IMR-90 (cell line): ENCODE measurements around the gene RGS12. TPM values are rescaled to one million over a fixed set of nuclear protein-coding genes. Genes with fewer than 3 reads are reported as not detected.

Experiments used
- ATAC-seq: fragments of 200-7000 bp; cut with Tn5 transposase; 2 replicates; pipeline ENCODE4 v1.9.1; 2020; ENCODE audit warnings: low read depth, mild to moderate bottlenecking, moderate library complexity
- BruUV-seq: library from RNA; stranded (reverse); fragments of 400-500 nt; replicated peaks from 2 replicates; lab custom pipeline; 2021; lab: Mats Ljungman, UMichigan
- CTCF ChIA-PET: fragments of 300-600 bp; formaldehyde crosslinking; extraction: SDS; loops from one replicate; lab custom pipeline; 2021; ENCODE audit warnings: antibody characterized with exemption; lab: Yijun Ruan, JAX
- POLR2A ChIA-PET: fragments of 300-600 bp; sonication (Branson Sonifier 250); formaldehyde crosslinking; loops from one replicate; lab custom pipeline; 2022; ENCODE audit warnings: antibody characterized with exemption; ENCODE audit not compliant: unreplicated experiment; lab: Charles Lee
- DNase-seq: peaks from one replicate; pipeline ENCODE4 v3.0.0; 2013
- H2AFZ ChIP-seq: replicated peaks from 2 replicates; pipeline ENCODE3; 2013; ENCODE audit warnings: low read length, mild to moderate bottlenecking; ENCODE audit not compliant: poor library complexity
- H2AK5ac ChIP-seq: 2 replicates; pipeline ENCODE4 v1.6.1; 2013; ENCODE audit warnings: low read depth, low read length, inconsistent platforms
- H2AK9ac ChIP-seq: replicated peaks from 2 replicates; pipeline ENCODE3; 2013; ENCODE audit warnings: mild to moderate bottlenecking, low read depth, low read length, moderate library complexity; ENCODE audit not compliant: poor library complexity
- H2BK120ac ChIP-seq: 2 replicates; pipeline ENCODE4 v1.6.1; 2013; ENCODE audit warnings: low read depth, low read length, inconsistent platforms
- H2BK15ac ChIP-seq: 3 replicates; pipeline ENCODE4 v1.6.1; 2013; ENCODE audit warnings: low read depth, low read length, inconsistent platforms
- H2BK20ac ChIP-seq: 2 replicates; pipeline ENCODE4 v1.6.1; 2013; ENCODE audit warnings: low read depth, mild to moderate bottlenecking, inconsistent platforms, low read length, moderate library complexity
- H2BK5ac ChIP-seq: 2 replicates; pipeline ENCODE4 v1.6.1; 2013; ENCODE audit warnings: mild to moderate bottlenecking, low read depth, low read length, inconsistent platforms; ENCODE audit not compliant: poor library complexity, severe bottlenecking
- H3K14ac ChIP-seq: replicated peaks from 2 replicates; pipeline ENCODE4 v1.6.1; 2013; ENCODE audit warnings: low read depth, low read length, inconsistent platforms
- H3K18ac ChIP-seq: 2 replicates; pipeline ENCODE4 v1.6.1; 2013; ENCODE audit warnings: low read depth, low read length, control low read depth
- H3K23ac ChIP-seq: 2 replicates; pipeline ENCODE4 v1.6.1; 2013; ENCODE audit warnings: low read depth, low read length, inconsistent platforms
- H3K27ac ChIP-seq: 2 replicates; pipeline ENCODE4 v1.5.1; 2013; ENCODE audit warnings: mild to moderate bottlenecking, control low read depth, low read length; ENCODE audit not compliant: insufficient read depth
- H3K27me3 ChIP-seq: 2 replicates; pipeline ENCODE4 v1.6.1; 2013; ENCODE audit warnings: low read length; ENCODE audit not compliant: control insufficient read depth, insufficient read depth
- H3K36me3 ChIP-seq: 2 replicates; pipeline ENCODE4 v1.6.1; 2013; ENCODE audit warnings: low read length, mixed read lengths; ENCODE audit not compliant: control insufficient read depth, insufficient read depth
- H3K4ac ChIP-seq: 2 replicates; pipeline ENCODE4 v1.6.1; 2013; ENCODE audit warnings: low read depth, low read length, inconsistent platforms
- H3K4me1 ChIP-seq: 2 replicates; pipeline ENCODE4 v1.6.1; 2013; ENCODE audit warnings: low read length, mixed read lengths; ENCODE audit not compliant: control insufficient read depth, insufficient read depth
- H3K4me2 ChIP-seq: 2 replicates; pipeline ENCODE4 v1.6.1; 2013; ENCODE audit warnings: low read depth, mild to moderate bottlenecking, control low read depth, low read length, moderate library complexity
- H3K4me3 ChIP-seq: 2 replicates; pipeline ENCODE4 v1.5.1; 2013; ENCODE audit warnings: low read depth, mild to moderate bottlenecking, control low read depth, low read length, moderate library complexity; ENCODE audit not compliant: insufficient read depth
- H3K56ac ChIP-seq: 2 replicates; pipeline ENCODE4 v1.6.1; 2013; ENCODE audit warnings: low read length, inconsistent platforms; ENCODE audit not compliant: insufficient read depth; ENCODE audit errors: extremely low read depth
- H3K79me1 ChIP-seq, 2 experiments: 2 replicates each; pipeline ENCODE4 v1.6.1; 2013; ENCODE audit warnings: low read length in 2 of 2, inconsistent platforms in 1 of 2, low read depth in 1 of 2
- H3K9ac ChIP-seq: 2 replicates; pipeline ENCODE4 v1.6.1; 2013; ENCODE audit warnings: low read depth, low read length, control low read depth
- H3K9me1 ChIP-seq: 2 replicates; pipeline ENCODE4 v1.6.1; 2013; ENCODE audit warnings: low read length, inconsistent platforms; ENCODE audit not compliant: insufficient read depth
- H3K9me3 ChIP-seq: 2 replicates; pipeline ENCODE4 v1.6.1; 2013; ENCODE audit warnings: low read length; ENCODE audit not compliant: control insufficient read depth, insufficient read depth
- H4K20me1 ChIP-seq: 2 replicates; pipeline ENCODE4 v1.6.1; 2013; ENCODE audit warnings: low read length, inconsistent platforms; ENCODE audit not compliant: insufficient read depth
- H4K5ac ChIP-seq: 2 replicates; pipeline ENCODE4 v1.6.1; 2013; ENCODE audit warnings: mild to moderate bottlenecking, low read depth, low read length, control low read depth
- H4K8ac ChIP-seq, 2 experiments: 2 replicates each; pipeline ENCODE4 v1.6.1; 2013; ENCODE audit warnings: low read depth in 2 of 2, low read length in 2 of 2, control low read depth in 1 of 2, inconsistent platforms in 1 of 2
- H4K91ac ChIP-seq: 2 replicates; pipeline ENCODE4 v1.6.1; 2013; ENCODE audit warnings: low read depth, low read length, inconsistent platforms; ENCODE audit not compliant: insufficient read depth
- CHD1 ChIP-seq: IDR thresholded peaks from 2 replicates; pipeline ENCODE4 v1.6.1; 2012; ENCODE audit warnings: low read depth, low read length, improper control_type of control experiment
- POLR2A ChIP-seq: IDR thresholded peaks from 2 replicates; pipeline ENCODE4 v1.6.1; 2012; ENCODE audit warnings: mild to moderate bottlenecking, low read depth, low read length
- RAD21 ChIP-seq: IDR thresholded peaks from 2 replicates; pipeline ENCODE4 v1.6.1; 2012; ENCODE audit warnings: low read length, improper control_type of control experiment
- RCOR1 ChIP-seq: IDR thresholded peaks from 2 replicates; pipeline ENCODE4 v1.6.1; 2012; ENCODE audit warnings: mild to moderate bottlenecking, low read length, improper control_type of control experiment; ENCODE audit not compliant: insufficient replicate concordance
- WGBS, 2 experiments: methylation state at CpG; one replicate each; pipeline versions ENCODE4 v1.1.5 to v1.1.7; 2013; ENCODE audit warnings: missing lambda C conversion rate in 2 of 2; ENCODE audit not compliant: insufficient read length in 1 of 2; ENCODE audit errors: extremely low coverage in 2 of 2; 5-methylcytosine and 5-hydroxymethylcytosine counted together
- dilution Hi-C: fragments of 300-500 bp; cut with HindIII; formaldehyde crosslinking; loops from one replicate; pipeline ENCODE4 v1.14.3; 2018; ENCODE audit warnings: low sequenced_read_pairs; ENCODE audit not compliant: unreplicated experiment
- in situ Hi-C: fragments of 300-500 bp; cut with MboI; formaldehyde crosslinking; loops from 3 replicates; pipeline ENCODE4 v1.14.3; 2019; ENCODE audit warnings: low sequenced_read_pairs, inconsistent platforms, mixed read lengths
- intact Hi-C: fragments of 100-400 bp; cut with micrococcal nuclease; formaldehyde crosslinking; loops from 2 replicates; pipeline ENCODE4 v1.10.0; 2022
- polyA plus RNA-seq, 3 experiments: library from polyadenylated mRNA; depleted of rRNA; stranded (reverse); fragments of >200 nt; gene quantifications; 2 replicates each; pipeline ENCODE4 v1.2.3, GENCODE V29; 2012; ENCODE audit warnings: low replicate concordance in 1 of 3
- total RNA-seq: library from RNA; depleted of rRNA; stranded (reverse); fragments of >200 nt; gene quantifications from 2 replicates; pipeline ENCODE4 v1.2.3, GENCODE V29; 2012
- TF ChIP-seq, protein P1 (sequence below): fragments of 150-350 bp; IDR thresholded peaks from 2 replicates; pipeline ENCODE4 v1.6.1; 2017; ENCODE audit warnings: mild to moderate bottlenecking, antibody characterized with exemption, low read length, low read depth
- TF ChIP-seq, protein P2 (sequence below): fragments of 150-350 bp; IDR thresholded peaks from 2 replicates; pipeline ENCODE4 v1.6.1; 2016; ENCODE audit warnings: low read depth, mild to moderate bottlenecking, low read length, moderate library complexity, borderline replicate concordance

The RGS12 gene
- total and polyA plus RNA-seq, 2 of the 4 experiments (the other 2 are of a cell fraction): 11.8 to 12.0 TPM

DNA sequence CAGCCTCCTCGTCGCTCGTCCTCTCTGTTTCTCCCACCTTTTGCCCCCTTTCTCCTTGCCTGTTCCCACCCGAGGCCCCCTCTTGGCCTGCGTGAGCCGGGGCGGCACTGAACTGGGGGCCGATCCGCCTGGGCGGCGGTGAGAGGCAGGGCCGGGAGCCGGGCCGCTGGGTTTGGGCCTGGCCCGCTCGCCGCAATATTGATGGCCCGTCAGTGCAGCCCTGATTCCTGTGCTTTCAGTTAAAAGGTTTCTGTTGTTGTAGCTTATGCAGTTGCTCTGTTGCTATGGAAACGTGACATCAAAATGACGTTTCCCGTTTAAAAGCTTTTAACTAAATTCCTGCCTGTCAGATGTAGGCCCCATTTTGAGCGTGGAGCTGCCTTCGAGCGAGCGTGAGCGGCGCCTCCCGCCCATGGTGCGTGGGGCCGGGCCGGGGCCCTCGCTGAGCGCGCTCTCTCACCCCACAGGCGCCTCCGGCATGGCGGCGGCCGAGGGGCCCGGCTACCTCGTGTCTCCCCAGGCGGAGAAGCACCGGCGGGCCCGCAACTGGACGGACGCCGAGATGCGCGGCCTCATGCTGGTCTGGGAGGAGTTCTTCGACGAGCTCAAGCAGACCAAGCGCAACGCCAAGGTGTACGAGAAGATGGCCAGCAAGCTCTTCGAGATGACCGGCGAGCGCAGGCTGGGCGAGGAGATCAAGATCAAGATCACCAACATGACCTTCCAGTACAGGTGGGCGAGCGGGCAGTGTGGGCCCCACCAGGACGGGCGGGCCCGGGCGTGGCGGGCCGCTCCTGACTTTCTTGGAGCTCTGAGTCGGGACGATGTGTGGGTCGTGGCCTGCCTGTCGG lies 43.8 kb upstream of the RGS12 start, which contains the start of gene MSANTD1:
Gene MSANTD1, plus strand, starts transcription at position 349 of the 851 bp plus-strand sequence. Its CDS starts 64 bp downstream, at position 413.
- no peak within 1 kb of the TSS for H3K27ac ChIP-seq
- no peak within 1 kb of the TSS for H3K4me2 ChIP-seq
- DNase-seq (peak; percentile 60), ATAC-seq (no peak)
- H2BK120ac ChIP-seq: no peak within 1 kb of the TSS
- H4K91ac ChIP-seq: no peak within 1 kb of the TSS
- peaks cover 3% of the 10 kb centered on the region; the same call in 1 of the 2 replicates for H3K36me3 ChIP-seq
- no peaks in the 10 kb centered on the region; the same call in 1 of the 2 replicates for H3K9me1 ChIP-seq
- H3K79me1 ChIP-seq: no peaks in the 10 kb centered on the region
- no peak within 1 kb of the TSS for H2BK5ac ChIP-seq
- no peak within 1 kb of the TSS for H3K4me3 ChIP-seq
- in situ Hi-C loops: no loop called here
- no peak within 1 kb of the TSS for H4K5ac ChIP-seq
- no peaks in the 10 kb centered on the region; the same call in 1 of the 2 replicates for H4K20me1 ChIP-seq
- H3K4ac ChIP-seq: no peak within 1 kb of the TSS
- H2AK5ac ChIP-seq: no peak within 1 kb of the TSS
- WGBS, 2 experiments: 87% methylated on average over 43 of the region's 72 CpGs; no CpG with 5 or more reads in 1 of the 2 experiments
- no TSS peak for BruUV-seq
- H2AFZ ChIP-seq: no peak within 1 kb of the TSS
- TF ChIP-seq, protein P1, sequence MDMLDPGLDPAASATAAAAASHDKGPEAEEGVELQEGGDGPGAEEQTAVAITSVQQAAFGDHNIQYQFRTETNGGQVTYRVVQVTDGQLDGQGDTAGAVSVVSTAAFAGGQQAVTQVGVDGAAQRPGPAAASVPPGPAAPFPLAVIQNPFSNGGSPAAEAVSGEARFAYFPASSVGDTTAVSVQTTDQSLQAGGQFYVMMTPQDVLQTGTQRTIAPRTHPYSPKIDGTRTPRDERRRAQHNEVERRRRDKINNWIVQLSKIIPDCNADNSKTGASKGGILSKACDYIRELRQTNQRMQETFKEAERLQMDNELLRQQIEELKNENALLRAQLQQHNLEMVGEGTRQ: no peak
- TF ChIP-seq, protein P2, sequence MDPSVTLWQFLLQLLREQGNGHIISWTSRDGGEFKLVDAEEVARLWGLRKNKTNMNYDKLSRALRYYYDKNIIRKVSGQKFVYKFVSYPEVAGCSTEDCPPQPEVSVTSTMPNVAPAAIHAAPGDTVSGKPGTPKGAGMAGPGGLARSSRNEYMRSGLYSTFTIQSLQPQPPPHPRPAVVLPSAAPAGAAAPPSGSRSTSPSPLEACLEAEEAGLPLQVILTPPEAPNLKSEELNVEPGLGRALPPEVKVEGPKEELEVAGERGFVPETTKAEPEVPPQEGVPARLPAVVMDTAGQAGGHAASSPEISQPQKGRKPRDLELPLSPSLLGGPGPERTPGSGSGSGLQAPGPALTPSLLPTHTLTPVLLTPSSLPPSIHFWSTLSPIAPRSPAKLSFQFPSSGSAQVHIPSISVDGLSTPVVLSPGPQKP: no peak
- TF ChIP-seq RCOR1 (no peak), CHD1 (no peak), RAD21 (no peak), POLR2A (no peak)
- no peaks in the 10 kb centered on the region for H3K27me3 ChIP-seq
- H3K9ac ChIP-seq: no peak within 1 kb of the TSS
- no peak within 1 kb of the TSS for H3K23ac ChIP-seq
- dilution Hi-C loops: no loop called here
- H3K56ac ChIP-seq: no peak within 1 kb of the TSS
- H3K14ac ChIP-seq: no peak within 1 kb of the TSS
- no peak within 1 kb of the TSS for H2BK20ac ChIP-seq
- no peak within 1 kb of the TSS for H2AK9ac ChIP-seq
- H3K18ac ChIP-seq: no peak within 1 kb of the TSS
- CTCF ChIA-PET: no interaction called here
- POLR2A ChIA-PET: no interaction called here
- H2BK15ac ChIP-seq: no peak within 1 kb of the TSS
- no peak within 1 kb of the TSS for H4K8ac ChIP-seq
- no peaks in the 10 kb centered on the region for H3K4me1 ChIP-seq
- H3K9me3 ChIP-seq: no peaks in the 10 kb centered on the region
- intact Hi-C loops: no loop called here
